ENCODE measurements around the gene SEMA6B. TPM values are rescaled to one million over a fixed set of nuclear protein-coding genes. Genes with fewer than 3 reads are reported as not detected.
A peak's percentile ranks its signal among the peaks of the same experiment; 100 is the strongest.

SEMA6B gene
- total and polyA plus RNA-seq, 10 donors: 5.5 to 85.0 (median 46.5) TPM

- Histone ChIP-seq H3K9me3 (no peaks in the 10 kb centered on the region), H3K36me3 (peaks cover 0 to 100% (median 78%) of the 10 kb centered on the region in 6 donors), H3K27me3 (replicated peaks in 1 of 7) (no peaks in the 10 kb centered on the region), H3K4me1 (no peaks in the 10 kb centered on the region), H3K27ac (no peak overlapping the region), H3K4me3 (no peak overlapping the region)
- intact Hi-C loops (cut with DNase I; ENCODE audit: low total_unique reads): no loop called here
- no peak for DNase-seq
- TF ChIP-seq POLR2A (IDR thresholded peaks at IDR 0.05) (no peak), CTCF (IDR thresholded peaks at IDR 0.05 in 8 of 11, conservative IDR thresholded peaks at IDR 0.05 in 3 of 11) (no peak), POLR2AphosphoS5 (IDR thresholded peaks at IDR 0.05) (no peak)
- WGBS, 5 donors: 92 to 96% (median 94%) methylated on average over 23 to 29 of the region's 29 CpGs
Measured at GRCh38 chr19:4500841-4501591, 58.5 kb downstream of the SEMA6B start.

GRCh38 chr19:4499855-4500254 is 59.6 kb downstream of the SEMA6B start:
- H3K27me3 ChIP-seq (replicated peaks in 1 of 7): no peaks in the 10 kb centered on the region
- no peak for DNase-seq
- no peak overlapping the region for H3K4me3 ChIP-seq
- no peaks in the 10 kb centered on the region for H3K9me3 ChIP-seq
- no peak overlapping the region for H3K27ac ChIP-seq
- peaks cover 0 to 100% (median 84%) of the 10 kb centered on the region in 6 donors for H3K36me3 ChIP-seq
- 93 to 96% (median 95%) methylated on average over 14 to 15 of the region's 15 CpGs for WGBS, 5 donors
- H3K4me1 ChIP-seq: no peaks in the 10 kb centered on the region
- intact Hi-C loops (cut with DNase I; ENCODE audit: low total_unique reads): no loop called here
- TF ChIP-seq POLR2AphosphoS5 (IDR thresholded peaks at IDR 0.05) (peak in 1 of 3 donors; percentile 45), CTCF (IDR thresholded peaks at IDR 0.05 in 8 of 11, conservative IDR thresholded peaks at IDR 0.05 in 3 of 11) (no peak), POLR2A (IDR thresholded peaks at IDR 0.05) (no peak)

GRCh38 chr19:4499318-4499717 is 60.2 kb downstream of the SEMA6B start:
- Histone ChIP-seq H3K9me3 (no peaks in the 10 kb centered on the region), H3K27me3 (replicated peaks in 1 of 7) (no peaks in the 10 kb centered on the region), H3K4me1 (no peaks in the 10 kb centered on the region), H3K36me3 (peaks cover 0 to 100% (median 89%) of the 10 kb centered on the region in 6 donors), H3K27ac (no peak overlapping the region), H3K4me3 (no peak overlapping the region)
- intact Hi-C loops (cut with DNase I; ENCODE audit: low total_unique reads): no loop called here
- TF ChIP-seq CTCF (IDR thresholded peaks at IDR 0.05 in 8 of 11, conservative IDR thresholded peaks at IDR 0.05 in 3 of 11) (no peak), POLR2AphosphoS5 (IDR thresholded peaks at IDR 0.05) (no peak), POLR2A (IDR thresholded peaks at IDR 0.05) (no peak)
- 96 to 97% (median 96%) methylated on average over 23 of the region's 23 CpGs for WGBS, 5 donors
- DNase-seq: no peak

GRCh38 chr19:4498694-4499093 is 60.8 kb downstream of the SEMA6B start:
- DNase-seq: no peak
- TF ChIP-seq POLR2AphosphoS5 (IDR thresholded peaks at IDR 0.05) (peak in 1 of 3 donors; percentile 8), CTCF (IDR thresholded peaks at IDR 0.05 in 8 of 11, conservative IDR thresholded peaks at IDR 0.05 in 3 of 11) (no peak)
- Histone ChIP-seq H3K4me3 (no peak overlapping the region), H3K9me3 (no peaks in the 10 kb centered on the region), H3K27me3 (replicated peaks in 1 of 7) (no peaks in the 10 kb centered on the region), H3K4me1 (no peaks in the 10 kb centered on the region), H3K27ac (no peak overlapping the region), H3K36me3 (peaks cover 0 to 100% (median 93%) of the 10 kb centered on the region in 6 donors)
- 87 to 98% (median 95%) methylated on average over 9 to 12 of the region's 12 CpGs for WGBS, 5 donors
- intact Hi-C loops (cut with DNase I; ENCODE audit: low total_unique reads): no loop called here

Data from spleen (tissue), 11 donors.